Activated T-helper 9 cell treated with anti-CD3 and anti-CD28 coated beads, Interleukin-2, amount 50 U/mL, for 16 hours (primary cell): ENCODE results near the gene NSG2.

ENCODE experiments used
- DNase-seq: peaks from one replicate; pipeline ENCODE4 v3.0.0-alpha.2; 2020; ENCODE audit warnings: low read depth

The NSG2 gene

GRCh38 chr5:174059247-174059646 is 13.7 kb downstream of the NSG2 start:
- no peak for DNase-seq

DNA sequence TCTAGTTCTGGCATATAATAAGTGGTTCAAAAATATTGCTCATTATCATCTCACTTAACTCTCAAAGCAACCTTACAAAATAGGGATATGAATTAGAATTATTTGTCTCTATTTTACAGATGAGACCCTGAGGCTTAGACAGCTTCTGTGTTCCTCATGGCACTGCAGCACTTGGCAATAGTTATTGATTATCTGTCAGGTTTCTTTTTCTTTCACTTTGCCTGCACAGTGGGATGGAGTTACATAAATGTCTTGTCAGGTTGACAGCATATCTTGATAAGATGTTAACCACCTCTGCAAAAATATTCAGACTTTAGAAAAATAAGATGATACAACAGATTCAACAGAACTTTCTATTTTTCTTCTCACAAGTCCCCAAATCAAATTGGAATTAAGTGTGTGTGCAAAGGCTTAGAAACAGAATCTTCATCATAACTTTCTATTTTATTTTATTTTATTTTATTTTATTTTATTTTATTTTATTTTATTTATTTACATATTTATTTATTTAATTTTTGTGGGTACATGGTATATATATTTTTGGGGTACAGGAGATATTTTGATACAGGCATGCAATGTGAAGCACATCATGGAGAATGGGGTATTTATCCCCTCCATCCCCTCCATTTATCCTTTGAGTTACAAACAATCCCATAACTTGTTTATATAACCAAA is 17.7 kb downstream of the NSG2 start:
- no peak for DNase-seq

GRCh38 chr5:174064171-174064570 is 18.7 kb downstream of the NSG2 start:
- DNase-seq, result no peak

GRCh38 chr5:174065528-174066197 is 20.2 kb downstream of the NSG2 start:
- no peak for DNase-seq

DNA sequence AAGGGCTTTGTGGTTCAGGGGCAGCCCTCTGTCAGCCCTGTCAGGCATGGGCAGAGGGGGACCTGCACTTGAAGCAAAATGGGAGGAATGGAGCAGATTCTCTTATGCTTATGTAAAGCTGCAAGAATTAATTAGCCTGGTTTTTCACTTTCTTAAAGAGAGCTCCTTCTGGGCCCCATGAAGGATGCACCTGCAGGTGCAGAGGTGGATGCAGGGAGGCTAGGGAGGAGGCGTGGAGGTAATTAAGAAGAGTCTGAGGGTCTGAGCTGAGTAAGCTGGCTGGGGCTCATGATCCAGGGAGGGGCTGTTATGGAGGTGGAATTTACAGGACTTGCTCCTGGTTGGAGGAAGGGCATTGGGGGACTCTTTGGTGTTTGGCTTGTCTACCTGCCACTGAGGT is 22.0 kb downstream of the NSG2 start:
- no peak for DNase-seq

DNA sequence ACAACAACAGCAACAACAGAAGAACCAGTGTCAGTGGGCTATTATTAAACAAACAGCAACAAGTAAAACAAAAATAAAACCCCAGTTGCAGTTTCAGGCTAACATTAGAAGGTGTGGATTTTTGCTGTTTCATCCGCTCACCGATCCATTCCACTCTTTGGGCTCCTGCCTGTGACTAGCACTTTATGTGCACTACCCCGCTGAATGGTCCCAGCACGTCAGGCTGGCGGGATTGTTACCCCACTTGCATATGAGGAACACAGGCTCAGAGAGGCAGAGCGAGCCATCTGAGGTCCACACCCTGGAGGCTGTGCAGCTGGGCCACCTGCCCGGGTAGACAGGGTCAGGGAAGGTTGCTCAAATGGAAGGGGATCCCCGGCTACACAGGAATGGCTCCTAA is 26.0 kb downstream of the NSG2 start:
- DNase-seq, result no peak

DNA sequence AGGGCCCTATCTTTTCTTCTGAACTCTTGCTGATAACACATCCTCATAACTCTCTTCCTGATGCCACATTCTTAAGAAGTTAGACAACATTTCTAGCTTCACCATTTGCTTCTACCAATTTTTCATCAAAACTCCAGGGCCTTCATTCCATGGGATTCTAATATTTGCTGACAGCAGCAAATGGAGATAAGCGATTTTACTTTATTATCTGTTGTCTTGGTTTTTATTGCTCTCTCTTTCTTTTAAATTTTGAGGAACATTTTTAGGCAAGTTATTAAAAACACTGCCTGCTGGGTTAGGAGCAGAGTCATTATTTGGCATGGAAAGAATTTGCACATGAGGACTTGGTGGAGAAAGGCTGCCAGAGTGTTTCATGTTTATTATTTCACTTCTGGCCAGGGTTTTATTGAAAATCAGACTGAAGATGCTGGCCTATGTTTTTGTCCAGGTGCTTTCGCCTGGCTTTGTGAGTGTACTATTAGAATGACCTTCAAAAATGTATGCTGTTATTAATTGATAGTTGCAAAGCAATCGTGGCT is 27.7 kb downstream of the NSG2 start:
- DNase-seq, result no peak

GRCh38 chr5:174074369-174074768 is 28.9 kb downstream of the NSG2 start:
- DNase-seq, result no peak

GRCh38 chr5:174078416-174078815 is 32.9 kb downstream of the NSG2 start:
- no peak for DNase-seq

DNA sequence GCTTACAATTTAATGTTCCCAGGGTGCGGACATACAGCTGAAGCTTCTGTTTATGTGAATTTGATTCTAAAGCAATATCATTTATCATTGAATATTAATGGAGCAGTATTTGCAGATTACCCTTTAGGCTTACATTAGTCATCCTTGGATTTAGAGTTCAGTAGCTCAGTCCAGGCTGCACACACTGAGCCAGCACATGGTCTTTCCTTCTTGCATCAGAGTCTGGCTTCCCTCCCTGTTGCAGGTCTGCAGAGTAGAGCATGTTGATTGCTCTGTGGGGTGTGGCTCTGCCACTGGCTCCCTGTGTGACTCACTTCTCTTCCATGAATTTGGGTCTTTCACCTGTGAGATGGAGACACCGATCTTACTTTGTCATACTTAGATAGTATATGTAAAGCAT is 36.8 kb downstream of the NSG2 start:
- DNase-seq, result no peak

- no peak for DNase-seq
Measured at GRCh38 chr5:174083056-174083827, 37.7 kb downstream of the NSG2 start.

DNA sequence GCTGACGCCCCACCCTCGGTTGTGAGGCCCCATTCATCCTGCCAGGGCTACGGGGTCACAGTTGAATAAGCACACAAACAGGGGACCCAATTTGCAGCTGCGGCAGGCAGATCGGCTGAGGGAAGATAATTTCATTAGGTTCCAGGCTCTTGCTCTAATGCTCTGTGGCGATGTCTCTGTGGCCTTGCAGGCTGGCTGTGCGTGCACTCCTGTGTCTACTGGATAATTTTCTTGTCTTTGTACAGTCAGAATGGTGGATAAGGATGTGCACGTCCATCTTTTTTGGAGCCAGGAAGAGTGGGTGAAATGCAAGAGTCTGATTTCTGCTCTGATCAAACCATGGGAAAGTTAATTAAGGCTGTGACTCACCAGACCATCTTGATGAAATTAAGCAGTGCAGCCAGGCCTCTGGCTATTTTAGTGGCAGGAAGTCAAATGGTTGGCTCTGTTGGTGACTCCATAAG is 39.2 kb downstream of the NSG2 start:
- DNase-seq, result no peak

GRCh38 chr5:174086751-174087150 is 41.2 kb downstream of the NSG2 start:
- DNase-seq, result no peak

GRCh38 chr5:174087783-174088182 is 42.3 kb downstream of the NSG2 start:
- no peak for DNase-seq

DNA sequence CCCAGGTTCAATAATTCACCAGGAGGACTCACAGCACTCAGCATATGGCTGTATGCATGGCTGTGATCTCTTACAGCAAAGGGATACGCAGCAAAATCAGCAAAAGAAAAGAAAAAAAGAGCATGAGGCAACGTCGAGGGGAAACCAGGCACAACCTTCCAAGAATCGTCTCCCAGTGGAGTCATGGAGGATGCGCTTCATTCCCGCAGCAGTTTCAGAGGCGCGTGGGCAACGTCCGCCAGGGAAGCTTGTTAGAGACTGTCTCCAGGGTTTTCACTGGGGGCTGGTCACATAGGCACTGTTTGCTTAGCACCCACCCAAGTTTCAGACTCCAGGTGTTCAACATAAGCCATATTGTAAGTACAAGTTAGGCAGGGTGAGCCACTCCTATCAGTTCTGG is 44.6 kb downstream of the NSG2 start:
- DNase-seq, result no peak

GRCh38 chr5:174093123-174093522 is 47.6 kb downstream of the NSG2 start:
- DNase-seq, result no peak

- DNase-seq, result no peak
Measured at GRCh38 chr5:174094857-174095606, 49.5 kb downstream of the NSG2 start.

- DNase-seq, result no peak
Measured at GRCh38 chr5:174096619-174097018, 51.1 kb downstream of the NSG2 start.

- DNase-seq, result no peak
Measured at GRCh38 chr5:174097486-174098185, 52.1 kb downstream of the NSG2 start.

- DNase-seq, result no peak
Measured at GRCh38 chr5:174098694-174099093, 53.2 kb downstream of the NSG2 start.

- no peak for DNase-seq
Measured at GRCh38 chr5:174100490-174100889, 55.0 kb downstream of the NSG2 start.
